ENCODE data around the gene NRAS.

The NRAS gene

GRCh38 chr1:114685851-114686250 lies 30.7 kb downstream of the NRAS start:
- in situ Hi-C loops (cut with HindIII; ENCODE audit: low sequenced_read_pairs): no loop called here

- in situ Hi-C loops (cut with HindIII; ENCODE audit: low sequenced_read_pairs): no loop called here
These were observed 38.9 kb downstream of the NRAS start for GRCh38 chr1:114677691-114678090.

GRCh38 chr1:114676115-114676514 lies 40.5 kb downstream of the NRAS start:
- in situ Hi-C loops (cut with HindIII; ENCODE audit: low sequenced_read_pairs): no loop called here

GRCh38 chr1:114671939-114672275 lies 44.7 kb downstream of the NRAS start:
- in situ Hi-C loops (cut with HindIII; ENCODE audit: low sequenced_read_pairs): no loop called here

- in situ Hi-C loops (cut with HindIII; ENCODE audit: low sequenced_read_pairs): no loop called here
These were observed 45.3 kb downstream of the NRAS start for GRCh38 chr1:114671011-114671938.

- in situ Hi-C loops (cut with HindIII; ENCODE audit: low sequenced_read_pairs): no loop called here
These were observed 46.2 kb downstream of the NRAS start for GRCh38 chr1:114670083-114671010.

- in situ Hi-C loops (cut with HindIII; ENCODE audit: low sequenced_read_pairs): no loop called here
These were observed 46.9 kb downstream of the NRAS start, which contains the start of gene DENND2C for GRCh38 chr1:114669562-114670082. TSS of gene DENND2C (minus strand) at chr1:114670049. CDS start at chr1:114625984, 44,065 bp downstream.

- in situ Hi-C loops (cut with HindIII; ENCODE audit: low sequenced_read_pairs): no loop called here
These were observed 47.6 kb downstream of the NRAS start for GRCh38 chr1:114668784-114669561.

- in situ Hi-C loops (cut with HindIII; ENCODE audit: low sequenced_read_pairs): no loop called here
These were observed 48.2 kb downstream of the NRAS start for GRCh38 chr1:114668373-114668772.

GRCh38 chr1:114666954-114667353 lies 49.6 kb downstream of the NRAS start:
- in situ Hi-C loops (cut with HindIII; ENCODE audit: low sequenced_read_pairs): no loop called here

GRCh38 chr1:114660238-114660637 lies 56.3 kb downstream of the NRAS start:
- in situ Hi-C loops (cut with HindIII; ENCODE audit: low sequenced_read_pairs): loop anchor here (5.0 kb wide), 1 partner anchor 53 kb away; no protein-coding TSS in a partner anchor
